Glomerular visceral epithelial cell (primary cell): ENCODE data around the gene PERM1.
A peak's percentile ranks its signal among the peaks of the same experiment; 100 is the strongest.
"Not testable (repeated sequence)": the region's sequence is repeated elsewhere in the genome, so short reads cannot be mapped to it uniquely, and the experiment has no call there.

Source experiments
- DNase-seq: peaks from one replicate; pipeline ENCODE4 v3.0.0-alpha.2; 2016; ENCODE audit errors: extremely low spot score

Gene PERM1

GRCh38 chr1:998995-999724, 17.3 kb upstream of the PERM1 start:
- DNase-seq: peak; percentile 45

- DNase-seq: no peak
Measured at GRCh38 chr1:998745-998994, 16.8 kb upstream of the PERM1 start.

GRCh38 chr1:997993-998744, 16.3 kb upstream of the PERM1 start:
- DNase-seq: no peak

- no peak for DNase-seq
Measured at GRCh38 chr1:997713-997992, 15.8 kb upstream of the PERM1 start.

- no peak for DNase-seq
Measured at GRCh38 chr1:996851-997712, 15.2 kb upstream of the PERM1 start.

- no peak for DNase-seq
Measured at GRCh38 chr1:995665-996633, 14.1 kb upstream of the PERM1 start.

GRCh38 chr1:994546-994945, 12.7 kb upstream of the PERM1 start:
- DNase-seq: not testable (repeated sequence)

GRCh38 chr1:993379-993995, 11.6 kb upstream of the PERM1 start:
- no peak for DNase-seq

GRCh38 chr1:992362-992761, 10.5 kb upstream of the PERM1 start:
- DNase-seq: no peak

- DNase-seq: no peak
Measured at GRCh38 chr1:991895-992294, 10.0 kb upstream of the PERM1 start.

GRCh38 chr1:991275-991674, 9.4 kb upstream of the PERM1 start:
- not testable (repeated sequence) for DNase-seq

GRCh38 chr1:988061-988460, 6.2 kb upstream of the PERM1 start:
- DNase-seq: not testable (repeated sequence)

- DNase-seq: no peak
Measured at GRCh38 chr1:985126-985525, 3.2 kb upstream of the PERM1 start.

- no peak for DNase-seq
Measured at GRCh38 chr1:984476-984814, 2.6 kb upstream of the PERM1 start.

GRCh38 chr1:983798-984475, 2.0 kb upstream of the PERM1 start:
- DNase-seq: peak; percentile 46

- no peak for DNase-seq
Measured at GRCh38 chr1:982765-983436, 1.0 kb upstream of the PERM1 start.

- no peak for DNase-seq
Measured at GRCh38 chr1:981491-981954, 370 bp downstream of the PERM1 start.

GRCh38 chr1:980602-981395, 1.1 kb downstream of the PERM1 start:
- no peak for DNase-seq

GRCh38 chr1:980137-980571, 1.7 kb downstream of the PERM1 start:
- DNase-seq: no peak
